ENCODE measurements around the gene FADS1. TPM values are rescaled to one million over a fixed set of nuclear protein-coding genes. Genes with fewer than 3 reads are reported as not detected.

Gene FADS1
- total RNA-seq, 1 experiment from 2014 or later = 116 TPM

DNA sequence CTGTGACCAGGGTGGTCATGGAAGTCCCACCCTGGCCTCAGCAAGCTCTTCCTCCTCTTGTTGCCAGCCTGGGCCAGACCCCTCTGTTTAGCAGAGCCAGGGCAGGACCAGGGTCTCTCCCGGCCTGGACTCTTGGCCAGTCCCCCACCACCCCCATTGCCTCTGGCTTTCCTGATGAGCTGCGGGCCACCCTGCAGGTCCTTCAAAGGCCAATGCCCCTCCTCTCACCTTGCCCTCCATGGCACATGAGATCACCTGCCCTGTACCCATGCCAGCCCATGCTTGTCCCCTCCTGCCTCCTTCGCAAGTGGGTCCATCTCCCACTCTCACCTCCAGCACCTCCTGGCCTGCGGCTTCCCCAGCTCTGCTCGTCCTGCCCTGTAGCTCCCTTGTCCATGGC lies 21.7 kb upstream of the FADS1 start:
- ChIA-PET POLR2A (no interaction called here), CTCF (no interaction called here)
- intact Hi-C loops (cut with micrococcal nuclease; ENCODE audit: unreplicated experiment) = no loop called here
- Histone ChIP-seq H3K9me3 (no peaks in the 10 kb centered on the region), H3K36me3 (ENCODE audit: control insufficient read depth, insufficient read depth, low read length) (peaks cover 2% of the 10 kb centered on the region; the same call in 1 of the 2 replicates), H3K27me3 (replicated peaks; ENCODE audit: control insufficient read depth, insufficient read depth, low read length) (no peaks in the 10 kb centered on the region), H3K4me3 (ENCODE audit: low read depth, low read length) (no peak overlapping the region), H3K4me1 (no peaks in the 10 kb centered on the region)
- Mint-ChIP-seq H3K4me1 (ENCODE audit: low read depth, unreplicated experiment) (no peaks in the 10 kb centered on the region), H3K27me3 (ENCODE audit: insufficient read depth, unreplicated experiment) (no peaks in the 10 kb centered on the region), H3K4me3 (ENCODE audit: unreplicated experiment) (no peak overlapping the region), H3K27ac (ENCODE audit: unreplicated experiment) (no peak overlapping the region), H3K9me3 (ENCODE audit: unreplicated experiment) (no peaks in the 10 kb centered on the region), H3K36me3 (ENCODE audit: insufficient read depth, unreplicated experiment) (peaks cover 9% of the 10 kb centered on the region)
- DNase-seq = no peak
- no TSS peak for BruUV-seq (replicated peaks)
- TF ChIP-seq, protein P1, sequence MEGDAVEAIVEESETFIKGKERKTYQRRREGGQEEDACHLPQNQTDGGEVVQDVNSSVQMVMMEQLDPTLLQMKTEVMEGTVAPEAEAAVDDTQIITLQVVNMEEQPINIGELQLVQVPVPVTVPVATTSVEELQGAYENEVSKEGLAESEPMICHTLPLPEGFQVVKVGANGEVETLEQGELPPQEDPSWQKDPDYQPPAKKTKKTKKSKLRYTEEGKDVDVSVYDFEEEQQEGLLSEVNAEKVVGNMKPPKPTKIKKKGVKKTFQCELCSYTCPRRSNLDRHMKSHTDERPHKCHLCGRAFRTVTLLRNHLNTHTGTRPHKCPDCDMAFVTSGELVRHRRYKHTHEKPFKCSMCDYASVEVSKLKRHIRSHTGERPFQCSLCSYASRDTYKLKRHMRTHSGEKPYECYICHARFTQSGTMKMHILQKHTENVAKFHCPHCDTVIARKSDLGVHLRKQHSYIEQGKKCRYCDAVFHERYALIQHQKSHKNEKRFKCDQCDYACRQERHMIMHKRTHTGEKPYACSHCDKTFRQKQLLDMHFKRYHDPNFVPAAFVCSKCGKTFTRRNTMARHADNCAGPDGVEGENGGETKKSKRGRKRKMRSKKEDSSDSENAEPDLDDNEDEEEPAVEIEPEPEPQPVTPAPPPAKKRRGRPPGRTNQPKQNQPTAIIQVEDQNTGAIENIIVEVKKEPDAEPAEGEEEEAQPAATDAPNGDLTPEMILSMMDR (IDR thresholded peaks at IDR 0.05; ENCODE audit: insufficient read depth in 1 of 2, low read depth in 1 of 2, low read length in 1 of 2, severe bottlenecking in 1 of 2, unreplicated experiment in 1 of 2) = no peak

DNA sequence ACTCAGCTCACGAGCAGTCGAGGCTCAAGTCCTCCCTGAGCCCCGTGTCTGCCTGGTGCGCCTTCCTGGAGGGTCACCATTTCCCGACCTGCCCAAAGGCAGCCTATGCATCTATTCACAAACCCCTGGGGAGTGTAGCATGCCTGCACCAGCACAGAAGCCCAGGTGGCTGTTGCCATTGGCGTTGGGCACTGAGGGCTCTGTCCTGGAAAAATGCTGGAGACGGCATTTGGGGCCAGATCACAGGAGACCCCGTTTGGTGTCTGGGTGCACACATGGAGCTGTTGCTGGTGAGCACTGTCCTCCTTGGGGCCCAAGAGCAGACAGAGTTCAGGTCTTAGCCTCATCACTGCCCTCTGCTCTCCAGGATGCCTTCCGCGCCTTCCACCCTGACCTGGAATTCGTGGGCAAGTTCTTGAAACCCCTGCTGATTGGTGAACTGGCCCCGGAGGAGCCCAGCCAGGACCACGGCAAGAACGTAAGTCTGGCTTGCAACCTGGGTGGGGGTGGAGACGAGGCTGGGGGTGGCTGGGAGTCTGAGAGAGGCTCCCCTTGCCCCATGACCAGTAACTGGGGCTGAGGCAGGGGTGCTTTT lies 20.7 kb upstream of the FADS1 start:
- peaks cover 5% of the 10 kb centered on the region for H3K36me3 Mint-ChIP-seq (ENCODE audit: insufficient read depth, unreplicated experiment)
- H3K36me3 ChIP-seq (ENCODE audit: control insufficient read depth, insufficient read depth, low read length) = peaks cover 2% of the 10 kb centered on the region; the same call in 1 of the 2 replicates
- no TSS peak for BruUV-seq (replicated peaks)
- intact Hi-C loops (cut with micrococcal nuclease; ENCODE audit: unreplicated experiment) = no loop called here
- H3K4me1 ChIP-seq = no peaks in the 10 kb centered on the region
- H3K27me3 ChIP-seq (replicated peaks; ENCODE audit: control insufficient read depth, insufficient read depth, low read length) = no peaks in the 10 kb centered on the region
- no peaks in the 10 kb centered on the region for H3K9me3 Mint-ChIP-seq (ENCODE audit: unreplicated experiment)
- H3K27me3 Mint-ChIP-seq (ENCODE audit: insufficient read depth, unreplicated experiment) = no peaks in the 10 kb centered on the region
- no peak for DNase-seq
- ChIA-PET CTCF (no interaction called here), POLR2A (no interaction called here)
- TF ChIP-seq, protein P1 (IDR thresholded peaks at IDR 0.05; ENCODE audit: insufficient read depth in 1 of 2, low read depth in 1 of 2, low read length in 1 of 2, severe bottlenecking in 1 of 2, unreplicated experiment in 1 of 2) = no peak
- H3K27ac Mint-ChIP-seq (ENCODE audit: unreplicated experiment) = no peak overlapping the region
- no peak overlapping the region for H3K4me3 Mint-ChIP-seq (ENCODE audit: unreplicated experiment)
- no peak overlapping the region for H3K4me3 ChIP-seq (ENCODE audit: low read depth, low read length)
- H3K4me1 Mint-ChIP-seq (ENCODE audit: low read depth, unreplicated experiment) = no peaks in the 10 kb centered on the region
- H3K9me3 ChIP-seq = no peaks in the 10 kb centered on the region

DNA sequence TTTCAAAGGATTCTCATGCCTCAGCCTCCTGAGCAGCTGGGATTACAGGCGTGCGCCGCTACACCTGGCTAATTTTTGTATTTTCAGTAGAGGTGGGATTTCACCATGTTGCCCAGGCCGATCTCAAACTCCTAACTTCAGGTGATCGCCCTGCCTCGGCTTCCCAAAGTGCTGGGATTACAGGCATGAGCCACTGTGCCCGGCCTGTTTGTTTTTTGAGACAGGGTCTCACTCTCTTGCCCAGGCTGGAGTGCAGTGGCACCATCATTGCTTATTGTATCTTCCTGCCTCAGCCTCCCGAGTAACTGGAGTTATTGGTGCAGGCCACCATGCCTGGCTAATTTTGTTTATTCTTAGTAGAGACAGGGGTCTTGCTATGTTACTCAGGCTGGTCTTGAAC lies 19.4 kb upstream of the FADS1 start:
- no peaks in the 10 kb centered on the region for H3K27me3 Mint-ChIP-seq (ENCODE audit: insufficient read depth, unreplicated experiment)
- H3K4me3 Mint-ChIP-seq (ENCODE audit: unreplicated experiment) = no peak overlapping the region
- Histone ChIP-seq H3K36me3 (ENCODE audit: control insufficient read depth, insufficient read depth, low read length) (no peaks in the 10 kb centered on the region), H3K9me3 (no peaks in the 10 kb centered on the region), H3K4me3 (ENCODE audit: low read depth, low read length) (no peak overlapping the region), H3K27me3 (replicated peaks; ENCODE audit: control insufficient read depth, insufficient read depth, low read length) (no peaks in the 10 kb centered on the region), H3K4me1 (no peaks in the 10 kb centered on the region)
- H3K27ac Mint-ChIP-seq (ENCODE audit: unreplicated experiment) = no peak overlapping the region
- POLR2A ChIA-PET = no interaction called here
- DNase-seq = no peak
- TF ChIP-seq, protein P1 (IDR thresholded peaks at IDR 0.05; ENCODE audit: insufficient read depth in 1 of 2, low read depth in 1 of 2, low read length in 1 of 2, severe bottlenecking in 1 of 2, unreplicated experiment in 1 of 2) = no peak
- CTCF ChIA-PET = no interaction called here
- no peaks in the 10 kb centered on the region for H3K9me3 Mint-ChIP-seq (ENCODE audit: unreplicated experiment)
- peaks cover 5% of the 10 kb centered on the region for H3K36me3 Mint-ChIP-seq (ENCODE audit: insufficient read depth, unreplicated experiment)
- intact Hi-C loops (cut with micrococcal nuclease; ENCODE audit: unreplicated experiment) = no loop called here
- H3K4me1 Mint-ChIP-seq (ENCODE audit: low read depth, unreplicated experiment) = no peaks in the 10 kb centered on the region
- BruUV-seq (replicated peaks) = no TSS peak

All from Caco-2 (cell line).